GM18508 (cell line): ENCODE measurements around the gene SIK3.

Experiments
- ATAC-seq: cut with Tn5 transposase; IDR thresholded peaks from one replicate; pipeline ENCODE4 v1.9.1; 2021; ENCODE audit warnings: moderate number of reproducible peaks; ENCODE audit not compliant: insufficient read depth, unreplicated experiment

Gene SIK3

GRCh38 chr11:116881143-116881542, 217.1 kb downstream of the SIK3 start:
- ATAC-seq = no peak

GRCh38 chr11:116879800-116880625, 218.2 kb downstream of the SIK3 start:
- ATAC-seq = no peak

DNA sequence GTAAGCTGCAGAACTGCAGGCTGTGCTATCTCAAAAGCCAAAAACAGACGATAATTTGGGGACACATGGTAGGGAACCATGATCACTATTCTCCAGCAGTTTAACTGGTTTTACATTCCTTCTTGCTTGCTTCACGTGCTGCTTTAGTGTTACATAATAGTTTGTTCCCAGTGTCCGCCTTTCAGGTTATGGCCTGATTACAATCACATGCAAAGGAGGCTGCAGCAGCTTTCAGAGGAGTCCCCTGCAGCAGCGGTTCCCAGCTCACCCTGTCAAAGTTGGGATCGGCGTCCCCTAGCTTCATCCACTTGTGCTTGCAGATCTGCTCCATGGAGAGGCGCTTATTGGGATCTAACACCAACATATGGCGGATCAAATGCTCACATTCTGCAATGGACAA, 221.6 kb downstream of the SIK3 start:
- ATAC-seq = no peak

DNA sequence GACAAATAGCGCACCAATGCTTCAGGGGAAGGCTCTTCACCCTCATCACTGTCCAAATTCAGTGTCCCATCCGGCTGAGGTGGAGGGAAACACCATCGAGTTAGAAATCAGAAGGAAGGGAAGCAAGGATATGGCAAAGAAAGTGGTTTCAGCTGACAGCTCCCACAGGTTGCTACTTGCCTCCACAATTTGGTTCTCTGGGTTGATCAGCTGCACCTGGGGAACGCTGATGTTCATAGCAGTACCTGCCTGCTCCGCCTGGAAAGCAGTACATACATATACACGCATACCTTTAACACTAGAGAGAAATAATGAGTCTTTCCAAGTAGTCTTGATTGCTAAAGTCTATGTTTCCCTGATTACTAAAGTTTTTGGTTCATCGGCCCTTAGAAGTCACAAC, 223.0 kb downstream of the SIK3 start:
- no peak for ATAC-seq

GRCh38 chr11:116874251-116874650, 224.0 kb downstream of the SIK3 start:
- ATAC-seq = no peak

DNA sequence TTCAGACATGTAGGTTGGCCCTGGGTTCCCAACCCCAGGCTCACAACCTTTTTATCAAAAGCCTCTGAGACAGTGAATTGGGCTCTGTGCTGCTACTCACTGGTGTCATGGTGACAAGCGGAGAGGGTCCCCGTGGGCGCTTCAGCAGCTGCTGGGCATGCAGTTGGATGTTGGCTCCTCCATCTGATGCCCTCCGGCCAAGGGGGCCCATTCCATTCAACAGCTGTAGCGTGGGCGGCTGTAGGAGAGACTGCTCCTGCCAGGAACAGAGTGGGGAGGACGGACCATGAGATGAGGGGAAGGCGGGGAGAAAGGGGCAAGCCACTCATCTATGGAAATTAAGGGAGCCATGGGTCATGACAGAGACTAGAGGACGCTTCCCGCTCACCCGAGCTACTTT, 224.8 kb downstream of the SIK3 start:
- ATAC-seq = no peak

GRCh38 chr11:116871248-116871647, 227.0 kb downstream of the SIK3 start:
- ATAC-seq = no peak

DNA sequence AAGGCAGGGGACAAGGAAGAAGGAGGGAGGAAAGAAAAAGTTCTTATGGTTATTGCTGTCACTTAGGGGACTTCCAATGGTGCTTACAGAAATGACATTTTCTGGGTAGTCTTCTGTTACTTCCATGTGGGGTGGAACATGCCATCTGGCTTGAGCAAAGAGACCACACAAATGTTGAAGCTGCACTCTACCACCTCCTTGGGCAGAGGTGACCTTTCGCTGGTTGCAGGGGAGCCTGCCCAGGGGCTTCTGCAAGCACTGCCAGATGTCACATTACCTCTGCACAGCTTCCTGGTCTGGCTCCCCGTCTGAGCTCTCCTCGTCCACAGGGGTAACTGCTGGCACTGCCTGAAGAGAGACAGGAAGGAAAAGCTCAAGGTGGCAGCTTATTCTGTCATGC, 228.2 kb downstream of the SIK3 start:
- no peak for ATAC-seq

DNA sequence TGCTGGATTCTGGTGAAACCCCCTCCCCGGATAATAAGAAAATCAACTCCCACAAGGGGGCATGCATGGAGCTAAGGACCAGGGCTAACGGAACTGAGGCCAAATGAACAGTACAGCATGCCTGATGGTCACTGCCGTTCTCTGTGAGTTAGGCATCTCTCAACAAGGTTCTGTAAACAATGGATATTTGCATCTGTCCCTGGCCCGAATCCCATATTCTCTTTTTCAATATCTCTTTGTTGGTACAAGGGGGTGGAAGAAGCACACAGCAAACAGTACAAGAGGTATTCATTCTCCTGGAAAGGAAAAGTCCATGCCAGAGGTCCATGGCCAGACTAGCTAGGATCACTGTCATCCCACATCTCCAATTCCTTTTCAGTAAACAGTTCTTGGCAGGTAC, 228.6 kb downstream of the SIK3 start:
- ATAC-seq = no peak

GRCh38 chr11:116868066-116868465, 230.2 kb downstream of the SIK3 start:
- ATAC-seq = no peak

DNA sequence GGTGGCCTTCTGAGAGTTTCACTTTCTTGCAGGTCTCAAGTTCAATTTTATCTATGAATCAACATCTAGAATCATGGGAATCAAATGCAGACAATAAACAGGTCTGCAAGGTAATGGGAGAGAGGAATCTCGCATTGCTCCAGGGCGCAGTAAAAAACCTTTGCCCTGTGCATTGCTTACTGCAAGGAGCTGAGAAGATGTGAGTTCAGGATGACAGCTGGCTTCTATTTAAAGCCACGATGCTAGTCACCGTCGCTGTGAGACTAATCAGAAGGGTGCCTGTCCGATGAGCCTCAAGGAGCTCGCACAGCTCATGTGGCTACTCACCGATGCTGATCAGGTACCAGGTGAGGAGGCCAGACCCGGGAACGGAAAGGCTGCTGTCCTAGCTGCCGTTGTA, 230.6 kb downstream of the SIK3 start:
- ATAC-seq = no peak

DNA sequence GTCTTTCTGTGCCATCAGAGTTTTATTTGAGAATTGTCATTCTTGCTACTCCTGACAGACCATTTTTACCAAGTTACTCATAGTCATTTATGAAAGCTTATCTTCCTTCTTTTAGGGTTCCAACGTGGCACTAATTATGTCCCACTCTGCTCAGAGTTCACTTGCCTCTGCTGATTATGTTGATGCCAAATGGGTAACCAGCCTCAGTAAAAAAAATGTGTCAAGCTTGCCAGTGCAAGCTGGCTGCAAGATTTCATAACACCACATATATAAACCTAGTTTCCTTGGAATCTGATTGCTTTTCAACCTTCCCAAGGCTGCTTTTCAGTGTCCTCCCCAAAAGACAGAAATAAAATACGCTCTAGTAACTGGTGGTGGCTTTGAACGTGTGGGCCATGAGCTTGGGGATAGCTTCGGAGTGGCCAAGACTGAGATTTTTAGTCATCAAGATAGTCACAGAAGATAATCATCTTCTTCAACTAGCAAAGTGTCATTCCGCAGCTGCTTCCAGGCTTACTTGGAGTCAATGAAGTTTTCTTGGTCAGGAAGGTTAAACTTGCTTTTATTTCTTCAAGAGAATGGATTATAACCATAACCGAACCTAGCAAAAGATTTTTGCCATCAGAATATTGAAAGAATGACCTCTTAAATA, 231.3 kb downstream of the SIK3 start:
- no peak for ATAC-seq

GRCh38 chr11:116865696-116866095, 232.5 kb downstream of the SIK3 start:
- no peak for ATAC-seq

GRCh38 chr11:116864531-116864930, 233.7 kb downstream of the SIK3 start:
- ATAC-seq = no peak

DNA sequence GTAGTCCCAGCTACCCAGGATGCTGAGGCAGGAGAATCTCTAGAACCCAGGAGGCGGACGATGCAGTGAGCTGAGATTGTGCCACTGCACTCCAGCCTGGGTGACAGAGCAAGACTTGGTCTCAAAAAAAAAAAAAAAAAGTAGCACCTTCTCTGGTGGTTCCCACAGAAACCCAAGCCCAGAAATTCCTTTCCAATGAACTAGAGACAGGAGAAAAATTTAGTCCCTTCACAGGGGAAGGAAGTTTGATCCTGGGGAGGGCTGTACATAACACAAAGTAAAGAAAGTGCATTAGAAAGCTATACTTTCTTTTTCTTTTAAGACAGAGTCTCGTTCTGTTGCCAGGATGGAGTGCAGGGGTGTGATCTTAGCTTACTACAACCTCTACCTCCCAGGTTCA, 235.3 kb downstream of the SIK3 start:
- ATAC-seq = no peak

DNA sequence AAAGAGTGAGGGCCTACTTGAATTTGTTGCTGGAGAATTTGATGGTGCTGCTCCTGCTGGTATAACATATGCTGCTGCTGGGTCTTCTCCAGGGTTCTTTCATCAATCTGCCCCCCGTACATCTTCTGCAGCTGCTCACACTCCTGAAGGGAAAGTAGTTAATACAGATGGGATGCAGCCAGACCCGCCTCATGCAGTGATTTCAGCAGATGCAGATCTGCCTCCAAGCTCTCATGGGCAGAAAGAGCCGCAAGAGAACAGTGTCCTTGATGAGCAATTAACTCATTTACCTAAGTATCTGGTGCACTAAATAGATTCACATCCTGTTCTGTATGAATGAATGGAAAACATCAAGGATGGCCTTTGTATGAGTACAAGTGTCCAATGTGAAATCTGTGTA, 236.0 kb downstream of the SIK3 start:
- no peak for ATAC-seq

- ATAC-seq = no peak
Measured at GRCh38 chr11:116861539-116861938, 236.7 kb downstream of the SIK3 start.

GRCh38 chr11:116860303-116860702, 237.9 kb downstream of the SIK3 start:
- ATAC-seq = no peak

GRCh38 chr11:116859175-116859574, 239.1 kb downstream of the SIK3 start:
- ATAC-seq = no peak

- ATAC-seq = no peak
Measured at GRCh38 chr11:116857936-116858335, 240.3 kb downstream of the SIK3 start.

DNA sequence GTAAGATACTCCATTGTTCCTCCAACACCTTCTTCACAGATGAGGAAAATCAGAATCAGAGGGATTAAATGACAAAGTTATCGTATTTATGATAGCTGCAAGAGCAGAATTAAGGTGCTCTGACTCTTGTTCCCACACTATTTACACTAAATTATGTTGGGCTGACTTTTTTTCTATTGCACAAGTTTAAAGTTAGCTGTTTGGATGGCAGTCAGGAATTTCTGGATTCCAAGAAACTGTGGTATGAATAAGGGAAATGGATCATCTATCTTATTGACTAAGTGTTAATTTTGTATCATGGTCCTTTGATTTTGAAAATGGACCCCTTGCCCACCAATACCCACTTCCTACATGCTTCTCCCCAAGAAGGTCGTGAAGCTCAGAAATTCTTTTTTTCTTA, 240.9 kb downstream of the SIK3 start:
- ATAC-seq = no peak

GRCh38 chr11:116856423-116856822, 241.8 kb downstream of the SIK3 start:
- no peak for ATAC-seq
